ENCODE measurements around the gene DDX43.

DNA sequence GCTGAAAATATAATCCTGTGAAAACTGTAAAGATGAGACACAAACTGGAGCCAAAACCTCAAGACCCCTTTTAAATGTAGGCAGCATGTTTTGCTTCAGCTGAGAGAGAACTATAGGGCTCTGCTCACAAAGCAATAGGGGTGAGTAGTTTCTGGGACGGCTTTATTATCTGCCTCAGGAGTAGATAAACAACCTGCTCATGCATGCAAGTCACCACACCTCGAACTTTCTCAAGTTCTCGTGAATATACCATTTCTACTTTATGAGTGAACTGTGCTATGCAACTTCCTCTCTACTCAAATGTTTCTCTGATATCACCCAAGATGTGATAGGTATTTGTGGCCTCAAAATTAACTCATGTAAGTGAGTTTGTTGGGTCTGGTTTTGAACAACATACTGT, 17.4 kb upstream of the DDX43 start:
- TF ChIP-seq, protein P1, sequence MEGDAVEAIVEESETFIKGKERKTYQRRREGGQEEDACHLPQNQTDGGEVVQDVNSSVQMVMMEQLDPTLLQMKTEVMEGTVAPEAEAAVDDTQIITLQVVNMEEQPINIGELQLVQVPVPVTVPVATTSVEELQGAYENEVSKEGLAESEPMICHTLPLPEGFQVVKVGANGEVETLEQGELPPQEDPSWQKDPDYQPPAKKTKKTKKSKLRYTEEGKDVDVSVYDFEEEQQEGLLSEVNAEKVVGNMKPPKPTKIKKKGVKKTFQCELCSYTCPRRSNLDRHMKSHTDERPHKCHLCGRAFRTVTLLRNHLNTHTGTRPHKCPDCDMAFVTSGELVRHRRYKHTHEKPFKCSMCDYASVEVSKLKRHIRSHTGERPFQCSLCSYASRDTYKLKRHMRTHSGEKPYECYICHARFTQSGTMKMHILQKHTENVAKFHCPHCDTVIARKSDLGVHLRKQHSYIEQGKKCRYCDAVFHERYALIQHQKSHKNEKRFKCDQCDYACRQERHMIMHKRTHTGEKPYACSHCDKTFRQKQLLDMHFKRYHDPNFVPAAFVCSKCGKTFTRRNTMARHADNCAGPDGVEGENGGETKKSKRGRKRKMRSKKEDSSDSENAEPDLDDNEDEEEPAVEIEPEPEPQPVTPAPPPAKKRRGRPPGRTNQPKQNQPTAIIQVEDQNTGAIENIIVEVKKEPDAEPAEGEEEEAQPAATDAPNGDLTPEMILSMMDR (conservative IDR thresholded peaks at IDR 0.05 in 1 of 2, IDR thresholded peaks at IDR 0.05 in 1 of 2; ENCODE audit: extremely low read depth in 1 of 2, insufficient read depth in 1 of 2, low read depth in 1 of 2, low read length in 2 of 2): no peak
- no peak for TF ChIP-seq EZH2 (IDR thresholded peaks at IDR 0.05; ENCODE audit: borderline replicate concordance, low read length)
